Measurements from ENCODE around the gene MAMDC4.

- TF ChIP-seq ZNF384 (IDR thresholded peaks at IDR 0.05) (no peak), PKNOX1 (IDR thresholded peaks at IDR 0.05) (no peak), HDGF (IDR thresholded peaks at IDR 0.05; ENCODE audit: borderline replicate concordance) (no peak), BHLHE40 (IDR thresholded peaks at IDR 0.05; ENCODE audit: borderline replicate concordance) (no peak), FOXM1 (IDR thresholded peaks at IDR 0.05; ENCODE audit: borderline replicate concordance) (no peak), NFRKB (IDR thresholded peaks at IDR 0.05) (no peak), FOXA1 (IDR thresholded peaks at IDR 0.05) (no peak), ARNT (IDR thresholded peaks at IDR 0.05) (no peak), SP1 (IDR thresholded peaks at IDR 0.05) (no peak), FOXK2 (IDR thresholded peaks at IDR 0.05) (no peak), CTBP1 (IDR thresholded peaks at IDR 0.05; ENCODE audit: borderline replicate concordance) (no peak), TARDBP (IDR thresholded peaks at IDR 0.05) (no peak), LEF1 (IDR thresholded peaks at IDR 0.05; ENCODE audit: borderline replicate concordance) (no peak), SUZ12 (IDR thresholded peaks at IDR 0.05) (no peak)
Observed at GRCh38 chr9:136849960-136850865, 1.9 kb upstream of the MAMDC4 start.
